RWPE2 (cell line): ENCODE measurements around the gene SLC22A2.

Source experiments
- ATAC-seq: fragments of 200-7000 bp; cut with Tn5 transposase; 3 replicates; pipeline ENCODE4 v1.9.1; 2021; ENCODE audit warnings: low read depth
- DNase-seq: peaks from one replicate; pipeline ENCODE4 v3.0.0-alpha.2; 2020; ENCODE audit warnings: low spot score
- H3K27ac ChIP-seq: fragments of 450-650 bp; 2 replicates; pipeline ENCODE4 v1.5.1; 2017; ENCODE audit warnings: mild to moderate bottlenecking; ENCODE audit not compliant: poor library complexity, severe bottlenecking
- H3K27me3 ChIP-seq: fragments of 250-450 bp; sonication (Bioruptor Pico); 2 replicates; pipeline ENCODE4 v1.5.1; 2021; ENCODE audit warnings: mild to moderate bottlenecking, moderate library complexity; ENCODE audit not compliant: insufficient read depth, poor library complexity, severe bottlenecking
- H3K36me3 ChIP-seq: fragments of 250-450 bp; sonication (Bioruptor Pico); 2 replicates; pipeline ENCODE4 v1.5.1; 2020; ENCODE audit warnings: low read depth, mild to moderate bottlenecking, moderate library complexity
- H3K4me1 ChIP-seq: fragments of 250-450 bp; sonication (Bioruptor Pico); 2 replicates; pipeline ENCODE4 v1.5.1; 2021; ENCODE audit warnings: mild to moderate bottlenecking, moderate library complexity; ENCODE audit not compliant: insufficient read depth, poor library complexity, severe bottlenecking
- H3K4me3 ChIP-seq: fragments of 250-450 bp; sonication (Bioruptor Pico); 2 replicates; pipeline ENCODE4 v1.5.1; 2021; ENCODE audit warnings: mild to moderate bottlenecking, moderate library complexity; ENCODE audit not compliant: severe bottlenecking
- H3K9me3 ChIP-seq: fragments of 250-450 bp; sonication (Bioruptor Pico); 2 replicates; pipeline ENCODE4 v1.5.1; 2021; ENCODE audit warnings: mild to moderate bottlenecking, moderate library complexity; ENCODE audit not compliant: severe bottlenecking
- TF ChIP-seq, protein P1 (sequence below): fragments of 450-650 bp; IDR thresholded peaks from one replicate; pipeline ENCODE4 v1.5.1; 2017; ENCODE audit warnings: mild to moderate bottlenecking, moderate library complexity; ENCODE audit not compliant: poor library complexity, severe bottlenecking

Gene SLC22A2

GRCh38 chr6:160259143-160259425 is 463 bp upstream of the SLC22A2 start:
- Histone ChIP-seq H3K27me3 (no peaks in the 10 kb centered on the region), H3K4me3 (no peak overlapping the region), H3K27ac (no peak overlapping the region), H3K4me1 (peaks cover 19% of the 10 kb centered on the region), H3K36me3 (no peaks in the 10 kb centered on the region), H3K9me3 (no peaks in the 10 kb centered on the region)
- TF ChIP-seq, protein P1, sequence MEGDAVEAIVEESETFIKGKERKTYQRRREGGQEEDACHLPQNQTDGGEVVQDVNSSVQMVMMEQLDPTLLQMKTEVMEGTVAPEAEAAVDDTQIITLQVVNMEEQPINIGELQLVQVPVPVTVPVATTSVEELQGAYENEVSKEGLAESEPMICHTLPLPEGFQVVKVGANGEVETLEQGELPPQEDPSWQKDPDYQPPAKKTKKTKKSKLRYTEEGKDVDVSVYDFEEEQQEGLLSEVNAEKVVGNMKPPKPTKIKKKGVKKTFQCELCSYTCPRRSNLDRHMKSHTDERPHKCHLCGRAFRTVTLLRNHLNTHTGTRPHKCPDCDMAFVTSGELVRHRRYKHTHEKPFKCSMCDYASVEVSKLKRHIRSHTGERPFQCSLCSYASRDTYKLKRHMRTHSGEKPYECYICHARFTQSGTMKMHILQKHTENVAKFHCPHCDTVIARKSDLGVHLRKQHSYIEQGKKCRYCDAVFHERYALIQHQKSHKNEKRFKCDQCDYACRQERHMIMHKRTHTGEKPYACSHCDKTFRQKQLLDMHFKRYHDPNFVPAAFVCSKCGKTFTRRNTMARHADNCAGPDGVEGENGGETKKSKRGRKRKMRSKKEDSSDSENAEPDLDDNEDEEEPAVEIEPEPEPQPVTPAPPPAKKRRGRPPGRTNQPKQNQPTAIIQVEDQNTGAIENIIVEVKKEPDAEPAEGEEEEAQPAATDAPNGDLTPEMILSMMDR = no peak
- no peak for DNase-seq
- no peak for ATAC-seq

DNA sequence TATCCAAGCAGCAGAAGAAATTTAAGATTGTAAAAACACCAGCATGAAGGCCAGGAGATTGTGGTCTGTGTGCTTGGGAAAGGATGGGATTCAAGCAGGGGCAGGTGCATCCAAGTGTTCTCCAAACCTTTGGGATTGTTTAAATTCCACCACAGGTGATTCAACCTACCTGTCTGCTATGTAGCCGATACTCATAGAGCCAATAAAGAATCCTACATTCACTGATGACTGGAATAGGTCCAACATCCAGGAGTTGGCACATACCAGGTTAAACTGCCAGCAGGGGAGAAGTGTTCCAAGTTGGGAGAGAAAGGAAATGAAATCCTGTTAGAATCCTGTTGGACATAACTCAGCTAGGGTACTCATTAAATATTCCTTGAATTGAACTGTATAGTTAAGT is 2.2 kb downstream of the SLC22A2 start:
- peak; percentile 78 for ATAC-seq
- peak overlapping the region; percentile 65 for H3K27ac ChIP-seq

DNA sequence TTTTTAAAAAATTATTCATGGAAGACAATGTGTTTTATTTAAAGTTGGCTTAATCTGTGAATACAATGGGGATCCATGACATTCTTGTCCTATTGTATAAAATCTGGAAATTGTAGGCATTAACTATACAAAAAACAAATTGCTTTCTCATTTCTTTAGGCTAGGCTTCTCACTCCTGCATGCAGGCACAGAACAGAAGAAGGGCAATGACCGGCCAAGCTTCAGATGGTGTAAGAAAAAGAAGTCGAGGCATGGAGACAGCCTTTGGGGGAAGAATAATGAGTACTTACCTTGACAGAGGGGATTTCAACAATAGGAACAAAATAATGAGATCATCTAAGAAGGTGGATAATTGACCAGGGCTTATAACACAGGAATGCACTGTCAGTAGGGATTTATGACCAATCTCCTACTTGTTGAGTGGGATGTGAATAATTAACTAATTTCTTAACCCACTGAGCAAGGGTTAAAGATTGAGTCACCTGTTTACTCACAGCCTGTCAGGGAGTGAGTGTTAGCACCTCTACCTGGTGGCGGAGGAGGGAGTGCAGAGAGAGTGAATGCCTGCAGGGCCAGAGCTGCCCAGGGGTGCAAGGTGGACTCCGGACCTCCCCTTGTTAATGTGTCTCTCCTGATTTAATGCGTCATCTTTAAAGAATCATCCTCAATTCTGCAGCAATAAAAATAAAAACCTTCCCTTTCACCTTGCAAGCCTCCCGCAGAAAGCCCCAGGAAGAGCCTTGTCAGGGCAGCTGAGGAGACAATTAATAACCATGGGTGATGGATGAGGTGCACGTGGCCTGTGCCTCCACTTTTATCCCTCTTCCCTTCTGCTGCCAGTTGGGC is 3.9 kb downstream of the SLC22A2 start:
- Histone ChIP-seq H3K27ac (peak overlapping the region; percentile 65), H3K36me3 (no peaks in the 10 kb centered on the region), H3K4me3 (no peak overlapping the region), H3K4me1 (peaks cover 19% of the 10 kb centered on the region), H3K27me3 (no peaks in the 10 kb centered on the region), H3K9me3 (no peaks in the 10 kb centered on the region)
- TF ChIP-seq, protein P1 = peak; percentile 4
- DNase-seq (peak; percentile 77), ATAC-seq (peak; percentile 88)

More for the DNA sequence above, 2.2 kb downstream of the SLC22A2 start:
- H3K36me3 ChIP-seq = no peaks in the 10 kb centered on the region
- no peaks in the 10 kb centered on the region for H3K9me3 ChIP-seq
- TF ChIP-seq, protein P1 = no peak
- no peaks in the 10 kb centered on the region for H3K27me3 ChIP-seq
- H3K4me1 ChIP-seq = peaks cover 19% of the 10 kb centered on the region
- no peak for DNase-seq
- no peak overlapping the region for H3K4me3 ChIP-seq

DNA sequence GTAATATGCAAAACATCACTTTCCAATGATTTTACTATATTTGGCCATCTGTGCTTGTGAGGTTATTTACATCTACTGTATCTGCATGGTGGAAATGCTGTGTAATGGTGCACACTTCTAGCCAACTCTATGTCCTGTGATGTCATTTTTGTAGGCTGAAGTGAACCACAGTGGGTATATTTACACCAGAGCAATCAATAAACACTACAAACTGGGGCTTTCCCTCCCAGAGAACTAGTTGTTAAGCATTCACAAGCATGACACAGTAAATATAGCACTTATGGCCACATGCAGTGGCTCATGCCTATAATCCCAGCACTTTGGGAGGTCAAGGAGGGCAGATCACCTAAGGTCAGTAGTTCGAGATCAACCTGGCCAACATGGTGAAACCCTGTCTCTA is 4.9 kb downstream of the SLC22A2 start:
- DNase-seq (no peak), ATAC-seq (no peak)
- Histone ChIP-seq H3K27ac (peak overlapping the region; percentile 65), H3K27me3 (no peaks in the 10 kb centered on the region), H3K36me3 (no peaks in the 10 kb centered on the region), H3K4me1 (peaks cover 21% of the 10 kb centered on the region), H3K4me3 (no peak overlapping the region), H3K9me3 (no peaks in the 10 kb centered on the region)
- TF ChIP-seq, protein P1 = no peak

GRCh38 chr6:160253292-160253691 is 5.3 kb downstream of the SLC22A2 start:
- H3K9me3 ChIP-seq = no peaks in the 10 kb centered on the region
- H3K27ac ChIP-seq = no peak overlapping the region
- no peak overlapping the region for H3K4me3 ChIP-seq
- H3K27me3 ChIP-seq = no peaks in the 10 kb centered on the region
- DNase-seq = no peak
- ATAC-seq = no peak
- H3K4me1 ChIP-seq = peaks cover 24% of the 10 kb centered on the region
- no peaks in the 10 kb centered on the region for H3K36me3 ChIP-seq
- TF ChIP-seq, protein P1 = no peak
